ENCODE measurements around the gene KRT26. TPM values are rescaled to one million over a fixed set of nuclear protein-coding genes. Genes with fewer than 3 reads are reported as not detected.
A peak's percentile ranks its signal among the peaks of the same experiment; 100 is the strongest.

The KRT26 gene
- total and polyA plus RNA-seq, 5 donors, result not detected

GRCh38 chr17:40812639-40813038 is 40.6 kb upstream of the KRT26 start:
- no peak for ATAC-seq
- no peak overlapping the region for H3K4me3 ChIP-seq (ENCODE audit: low read length)
- 84% methylated on average over 3 of the region's 3 CpGs for WGBS

GRCh38 chr17:40810494-40810893 is 38.5 kb upstream of the KRT26 start:
- no peaks in the 10 kb centered on the region for H3K9me3 ChIP-seq (ENCODE audit: control insufficient read depth, low read length)
- H3K27ac ChIP-seq (ENCODE audit: low read length), result no peak overlapping the region
- H3K27me3 ChIP-seq (ENCODE audit: control insufficient read depth, insufficient read depth), result no peaks in the 10 kb centered on the region
- no peak overlapping the region for H3K4me3 ChIP-seq (ENCODE audit: low read length)
- intact Hi-C loops (cut with DNase I), result no loop called here
- peaks cover 1% of the 10 kb centered on the region for H3K4me1 ChIP-seq (ENCODE audit: control insufficient read depth, insufficient read depth, low read length)
- ATAC-seq (no peak), DNase-seq (no peak)
- 63% methylated on average over 6 of the region's 6 CpGs for WGBS

More at GRCh38 chr17:40812639-40813038, 40.6 kb upstream of the KRT26 start:
- Histone ChIP-seq H3K27me3 (ENCODE audit: control insufficient read depth, insufficient read depth) (no peaks in the 10 kb centered on the region), H3K27ac (ENCODE audit: low read length) (no peak overlapping the region), H3K4me1 (ENCODE audit: control insufficient read depth, insufficient read depth, low read length) (peaks cover 4% of the 10 kb centered on the region), H3K9me3 (ENCODE audit: control insufficient read depth, low read length) (no peaks in the 10 kb centered on the region)
- DNase-seq, result no peak
- intact Hi-C loops (cut with DNase I), result no loop called here

GRCh38 chr17:40809721-40810421 is 37.9 kb upstream of the KRT26 start:
- Histone ChIP-seq H3K9me3 (ENCODE audit: control insufficient read depth, low read length) (no peaks in the 10 kb centered on the region), H3K4me3 (ENCODE audit: low read length) (no peak overlapping the region), H3K4me1 (ENCODE audit: control insufficient read depth, insufficient read depth, low read length) (peaks cover 1% of the 10 kb centered on the region), H3K27ac (ENCODE audit: low read length) (no peak overlapping the region), H3K27me3 (ENCODE audit: control insufficient read depth, insufficient read depth) (no peaks in the 10 kb centered on the region)
- DNase-seq (no peak), ATAC-seq (peak; percentile 28 to 33)
- intact Hi-C loops (cut with DNase I), result loop anchor here in 3 of 4 donors (5.0 to 10.0 kb wide), 2 partner anchors 852 to 855 kb away; no protein-coding TSS in a partner anchor
- 17% methylated on average over 2 of the region's 2 CpGs for WGBS

- Histone ChIP-seq H3K27ac (ENCODE audit: low read length) (no peak overlapping the region), H3K27me3 (ENCODE audit: control insufficient read depth, insufficient read depth) (no peaks in the 10 kb centered on the region), H3K9me3 (ENCODE audit: control insufficient read depth, low read length) (no peaks in the 10 kb centered on the region), H3K4me1 (ENCODE audit: control insufficient read depth, insufficient read depth, low read length) (peaks cover 1% of the 10 kb centered on the region), H3K4me3 (ENCODE audit: low read length) (no peak overlapping the region)
- 71% methylated on average over 3 of the region's 3 CpGs for WGBS
- DNase-seq (no peak), ATAC-seq (no peak)
- intact Hi-C loops (cut with DNase I), result loop anchor here in 3 of 4 donors (5.0 to 10.0 kb wide), 2 partner anchors 856 to 859 kb away; no protein-coding TSS in a partner anchor
These were observed 34.1 kb upstream of the KRT26 start for GRCh38 chr17:40806131-40806530.

- peak; percentile 73 to 91 (median 87) for DNase-seq
- WGBS, result 12% methylated on average over 13 of the region's 13 CpGs
- intact Hi-C loops (cut with DNase I), result loop anchor here in 2 of 4 donors (10.0 kb wide), 1 partner anchor 861 kb away; no protein-coding TSS in a partner anchor
- Histone ChIP-seq H3K4me3 (ENCODE audit: low read length) (no peak overlapping the region), H3K9me3 (ENCODE audit: control insufficient read depth, low read length) (no peaks in the 10 kb centered on the region), H3K4me1 (ENCODE audit: control insufficient read depth, insufficient read depth, low read length) (no peaks in the 10 kb centered on the region), H3K27me3 (ENCODE audit: control insufficient read depth, insufficient read depth) (peaks cover 2% of the 10 kb centered on the region), H3K27ac (ENCODE audit: low read length) (no peak overlapping the region)
- ATAC-seq, result peak; percentile 88
These were observed 31.6 kb upstream of the KRT26 start for GRCh38 chr17:40803617-40804082.

GRCh38 chr17:40801157-40801556 is 29.2 kb upstream of the KRT26 start:
- H3K27me3 ChIP-seq (ENCODE audit: control insufficient read depth, insufficient read depth), result peaks cover 2% of the 10 kb centered on the region
- DNase-seq, result no peak
- no peaks in the 10 kb centered on the region for H3K9me3 ChIP-seq (ENCODE audit: control insufficient read depth, low read length)
- no peak overlapping the region for H3K4me3 ChIP-seq (ENCODE audit: low read length)
- ATAC-seq, result no peak
- no peaks in the 10 kb centered on the region for H3K4me1 ChIP-seq (ENCODE audit: control insufficient read depth, insufficient read depth, low read length)
- H3K27ac ChIP-seq (ENCODE audit: low read length), result no peak overlapping the region
- 65% methylated on average over 2 of the region's 2 CpGs for WGBS
- intact Hi-C loops (cut with DNase I), result loop anchor here in 2 of 4 donors (10.0 kb wide), 1 partner anchor 864 kb away; no protein-coding TSS in a partner anchor

GRCh38 chr17:40800381-40800780 is 28.4 kb upstream of the KRT26 start:
- peaks cover 2% of the 10 kb centered on the region for H3K27me3 ChIP-seq (ENCODE audit: control insufficient read depth, insufficient read depth)
- WGBS, result 74% methylated on average over 1 of the region's 1 CpG

GRCh38 chr17:40799859-40800258 is 27.9 kb upstream of the KRT26 start, which contains the start of gene KRT28:
KRT28 (minus strand) TSS chr17:40799959; CDS start chr17:40799893, 66 bp downstream.
- H3K4me3 ChIP-seq (ENCODE audit: low read length), result no peak within 1 kb of the TSS
- intact Hi-C loops (cut with DNase I), result loop anchor here in 2 of 4 donors (10.0 kb wide), 2 partner anchors 185 to 865 kb away; no protein-coding TSS in a partner anchor
- peaks cover 2% of the 10 kb centered on the region for H3K27me3 ChIP-seq (ENCODE audit: control insufficient read depth, insufficient read depth)
- WGBS, result 74% methylated on average over 3 of the region's 3 CpGs
- H3K27ac ChIP-seq (ENCODE audit: low read length), result no peak within 1 kb of the TSS
- no peaks in the 10 kb centered on the region for H3K4me1 ChIP-seq (ENCODE audit: control insufficient read depth, insufficient read depth, low read length)
- ATAC-seq (no peak), DNase-seq (no peak)
- H3K9me3 ChIP-seq (ENCODE audit: control insufficient read depth, low read length), result no peaks in the 10 kb centered on the region

More at GRCh38 chr17:40800381-40800780, 28.4 kb upstream of the KRT26 start:
- Histone ChIP-seq H3K9me3 (ENCODE audit: control insufficient read depth, low read length) (no peaks in the 10 kb centered on the region), H3K4me1 (ENCODE audit: control insufficient read depth, insufficient read depth, low read length) (no peaks in the 10 kb centered on the region), H3K27ac (ENCODE audit: low read length) (no peak overlapping the region), H3K4me3 (ENCODE audit: low read length) (no peak overlapping the region)
- ATAC-seq (no peak), DNase-seq (no peak)
- intact Hi-C loops (cut with DNase I), result loop anchor here in 2 of 4 donors (10.0 kb wide), 1 partner anchor 864 kb away; no protein-coding TSS in a partner anchor

GRCh38 chr17:40796846-40797245 is 24.8 kb upstream of the KRT26 start:
- Histone ChIP-seq H3K9me3 (ENCODE audit: control insufficient read depth, low read length) (no peaks in the 10 kb centered on the region), H3K27ac (ENCODE audit: low read length) (no peak overlapping the region), H3K4me1 (ENCODE audit: control insufficient read depth, insufficient read depth, low read length) (no peaks in the 10 kb centered on the region), H3K27me3 (ENCODE audit: control insufficient read depth, insufficient read depth) (peaks cover 2% of the 10 kb centered on the region), H3K4me3 (ENCODE audit: low read length) (no peak overlapping the region)
- intact Hi-C loops (cut with DNase I), result loop anchor here in 1 of 4 donors (10.0 kb wide), 1 partner anchor 182 kb away; no protein-coding TSS in a partner anchor
- no peak for ATAC-seq
- WGBS, result 68% methylated on average over 27 of the region's 27 CpGs
- DNase-seq, result peak in 1 of 3 donors; percentile 39

GRCh38 chr17:40795019-40795667 is 23.1 kb upstream of the KRT26 start:
- no peak overlapping the region for H3K27ac ChIP-seq (ENCODE audit: low read length)
- DNase-seq, result no peak
- H3K4me1 ChIP-seq (ENCODE audit: control insufficient read depth, insufficient read depth, low read length), result no peaks in the 10 kb centered on the region
- ATAC-seq, result no peak
- H3K27me3 ChIP-seq (ENCODE audit: control insufficient read depth, insufficient read depth), result no peaks in the 10 kb centered on the region
- no peaks in the 10 kb centered on the region for H3K9me3 ChIP-seq (ENCODE audit: control insufficient read depth, low read length)
- 82% methylated on average over 10 of the region's 10 CpGs for WGBS
- no peak overlapping the region for H3K4me3 ChIP-seq (ENCODE audit: low read length)
- intact Hi-C loops (cut with DNase I), result loop anchor here in 1 of 4 donors (10.0 kb wide), 1 partner anchor 180 kb away; no protein-coding TSS in a partner anchor

- intact Hi-C loops (cut with DNase I), result loop anchor here in 3 of 4 donors (5.0 to 10.0 kb wide), 3 partner anchors 172 to 180 kb away; no protein-coding TSS in a partner anchor
- no peaks in the 10 kb centered on the region for H3K27me3 ChIP-seq (ENCODE audit: control insufficient read depth, insufficient read depth)
- H3K9me3 ChIP-seq (ENCODE audit: control insufficient read depth, low read length), result no peaks in the 10 kb centered on the region
- whole genome bisulfite sequencing, result 87% methylated on average over 2 of the region's 2 CpGs
- no peak overlapping the region for H3K4me3 ChIP-seq (ENCODE audit: low read length)
- no peak overlapping the region for H3K27ac ChIP-seq (ENCODE audit: low read length)
- no peak for DNase-seq
- no peak for ATAC-seq
- H3K4me1 ChIP-seq (ENCODE audit: control insufficient read depth, insufficient read depth, low read length), result no peaks in the 10 kb centered on the region
These were observed 22.5 kb upstream of the KRT26 start for GRCh38 chr17:40794466-40794865.
